Fibroblast of lung (primary cell): ENCODE results near the gene PKD1L1. TPM values are rescaled to one million over a fixed set of nuclear protein-coding genes. Genes with fewer than 3 reads are reported as not detected.

Experiments
- DNase-seq, 2 donors: peaks; one replicate each; pipeline versions ENCODE4 v3.0.0 to v3.0.0-alpha.2; 2010; ENCODE audit warnings: low read depth in 2 of 2
- H2AFZ ChIP-seq: 2 replicates; pipeline ENCODE4 v1.5.1; 2012; ENCODE audit warnings: low read length, control low read depth, inconsistent platforms
- H3K27ac ChIP-seq: 2 replicates; pipeline ENCODE4 v1.5.1; 2011; ENCODE audit warnings: low read length, control low read depth; ENCODE audit not compliant: insufficient read depth
- H3K27me3 ChIP-seq: 2 replicates; pipeline ENCODE4 v1.5.1; 2011; ENCODE audit warnings: mild to moderate bottlenecking, low read length; ENCODE audit not compliant: control insufficient read depth, insufficient read depth
- H3K36me3 ChIP-seq: 2 replicates; pipeline ENCODE4 v1.5.1; 2011; ENCODE audit warnings: low read length; ENCODE audit not compliant: control insufficient read depth, insufficient read depth
- H3K4me1 ChIP-seq: 2 replicates; pipeline ENCODE4 v1.5.1; 2011; ENCODE audit warnings: low read length; ENCODE audit not compliant: control insufficient read depth, insufficient read depth; ENCODE audit errors: extremely low read depth
- H3K4me2 ChIP-seq: 2 replicates; pipeline ENCODE4 v1.5.1; 2011; ENCODE audit warnings: low read length, control low read depth; ENCODE audit not compliant: insufficient read depth; ENCODE audit errors: extremely low read depth
- H3K4me3 ChIP-seq, 4 experiments: fragments of 200-600 bp in 1 of 4; sonication (generic) in 1 of 4; replicated peaks in 1 of 4; 2 replicates each; pipeline ENCODE4 v1.5.1; 2011 to 2016; ENCODE audit warnings: low read length in 4 of 4, low read depth in 3 of 4, mild to moderate bottlenecking in 3 of 4, control low read depth in 2 of 4, inconsistent platforms in 1 of 4, mixed read lengths in 1 of 4; ENCODE audit not compliant: insufficient read depth in 1 of 4; ENCODE audit errors: control extremely low read depth in 1 of 4
- H3K79me2 ChIP-seq: 2 replicates; pipeline ENCODE4 v1.5.1; 2012; ENCODE audit warnings: mild to moderate bottlenecking, low read length, inconsistent platforms; ENCODE audit not compliant: control insufficient read depth, insufficient read depth
- H3K9ac ChIP-seq: 2 replicates; pipeline ENCODE4 v1.5.1; 2011; ENCODE audit warnings: mild to moderate bottlenecking, low read length, control low read depth; ENCODE audit not compliant: insufficient read depth
- H3K9me3 ChIP-seq: 2 replicates; pipeline ENCODE4 v1.5.1; 2012; ENCODE audit warnings: low read depth, low read length; ENCODE audit not compliant: control insufficient read depth, insufficient read depth
- H4K20me1 ChIP-seq: 2 replicates; pipeline ENCODE4 v1.5.1; 2011; ENCODE audit warnings: low read length; ENCODE audit not compliant: control insufficient read depth, insufficient read depth; ENCODE audit errors: extremely low read depth
- EZH2 ChIP-seq: IDR thresholded peaks from 2 replicates; pipeline ENCODE4 v1.5.1; 2012; ENCODE audit warnings: low read length, control low read depth, mild to moderate bottlenecking; ENCODE audit errors: missing control alignments
- polyA plus RNA-seq, 2 donors: library from polyadenylated mRNA; depleted of rRNA in 1 of 2; stranded (reverse) in 1 of 2; unstranded in 1 of 2; fragments of >200 nt; gene quantifications; 2 replicates each; pipeline ENCODE4 v1.2.1, GENCODE V29; 2011 to 2012; ENCODE audit warnings: missing spikeins in 1 of 2
- total RNA-seq: library from RNA; depleted of rRNA; stranded (reverse); fragments of >200 nt; gene quantifications from 2 replicates; pipeline ENCODE4 v1.2.1, GENCODE V29; 2014
- TF ChIP-seq, protein P1 (sequence below), 2 donors: IDR thresholded peaks in 1 of 2; conservative IDR thresholded peaks in 1 of 2; 1 replicate in 1 of 2; 2 replicates in 1 of 2; pipeline ENCODE4 v1.5.1; 2011 to 2012; ENCODE audit warnings: low read length in 2 of 2, control low read depth in 1 of 2, inconsistent platforms in 1 of 2, low read depth in 1 of 2, mild to moderate bottlenecking in 1 of 2

Gene PKD1L1
- total and polyA plus RNA-seq, 2 donors (not counting 1 experiment from before 2014, with no cell fraction given): under 0.01 to 0.12 TPM

DNA sequence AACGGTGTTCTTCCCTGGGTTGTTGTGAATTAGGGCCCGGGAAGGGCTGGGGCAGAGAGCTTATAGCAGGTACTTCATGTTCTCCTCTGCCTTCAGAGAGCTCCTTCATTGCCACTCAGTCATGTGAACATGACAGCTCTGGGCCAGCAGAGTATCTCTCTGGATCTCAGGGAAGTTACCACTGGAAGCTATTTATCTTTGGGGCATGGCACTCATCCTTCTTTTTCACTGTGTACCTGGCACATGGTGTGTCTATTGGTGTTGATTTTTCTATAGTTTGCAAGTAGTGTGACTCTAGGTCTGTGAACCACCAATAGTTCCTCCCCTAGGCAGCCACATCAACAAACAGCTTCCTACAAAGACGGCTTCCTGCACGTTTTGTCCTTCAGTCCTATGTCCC lies 156.6 kb downstream of the PKD1L1 start:
- Histone ChIP-seq H3K9ac (no peak overlapping the region), H3K27ac (no peak overlapping the region), H3K36me3 (no peaks in the 10 kb centered on the region), H4K20me1 (no peaks in the 10 kb centered on the region), H3K27me3 (no peaks in the 10 kb centered on the region), H3K4me3 (no peak overlapping the region), H3K79me2 (no peaks in the 10 kb centered on the region), H3K4me2 (no peak overlapping the region), H3K4me1 (peaks cover 13% of the 10 kb centered on the region), H2AFZ (no peak overlapping the region), H3K9me3 (no peaks in the 10 kb centered on the region)
- TF ChIP-seq, protein P1, sequence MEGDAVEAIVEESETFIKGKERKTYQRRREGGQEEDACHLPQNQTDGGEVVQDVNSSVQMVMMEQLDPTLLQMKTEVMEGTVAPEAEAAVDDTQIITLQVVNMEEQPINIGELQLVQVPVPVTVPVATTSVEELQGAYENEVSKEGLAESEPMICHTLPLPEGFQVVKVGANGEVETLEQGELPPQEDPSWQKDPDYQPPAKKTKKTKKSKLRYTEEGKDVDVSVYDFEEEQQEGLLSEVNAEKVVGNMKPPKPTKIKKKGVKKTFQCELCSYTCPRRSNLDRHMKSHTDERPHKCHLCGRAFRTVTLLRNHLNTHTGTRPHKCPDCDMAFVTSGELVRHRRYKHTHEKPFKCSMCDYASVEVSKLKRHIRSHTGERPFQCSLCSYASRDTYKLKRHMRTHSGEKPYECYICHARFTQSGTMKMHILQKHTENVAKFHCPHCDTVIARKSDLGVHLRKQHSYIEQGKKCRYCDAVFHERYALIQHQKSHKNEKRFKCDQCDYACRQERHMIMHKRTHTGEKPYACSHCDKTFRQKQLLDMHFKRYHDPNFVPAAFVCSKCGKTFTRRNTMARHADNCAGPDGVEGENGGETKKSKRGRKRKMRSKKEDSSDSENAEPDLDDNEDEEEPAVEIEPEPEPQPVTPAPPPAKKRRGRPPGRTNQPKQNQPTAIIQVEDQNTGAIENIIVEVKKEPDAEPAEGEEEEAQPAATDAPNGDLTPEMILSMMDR (conservative IDR thresholded peaks at IDR 0.05 in 1 of 2, IDR thresholded peaks at IDR 0.05 in 1 of 2; ENCODE audit: low read depth in 1 of 2, low read length in 2 of 2): no peak
- no peak for TF ChIP-seq EZH2
- no peak for DNase-seq

DNA sequence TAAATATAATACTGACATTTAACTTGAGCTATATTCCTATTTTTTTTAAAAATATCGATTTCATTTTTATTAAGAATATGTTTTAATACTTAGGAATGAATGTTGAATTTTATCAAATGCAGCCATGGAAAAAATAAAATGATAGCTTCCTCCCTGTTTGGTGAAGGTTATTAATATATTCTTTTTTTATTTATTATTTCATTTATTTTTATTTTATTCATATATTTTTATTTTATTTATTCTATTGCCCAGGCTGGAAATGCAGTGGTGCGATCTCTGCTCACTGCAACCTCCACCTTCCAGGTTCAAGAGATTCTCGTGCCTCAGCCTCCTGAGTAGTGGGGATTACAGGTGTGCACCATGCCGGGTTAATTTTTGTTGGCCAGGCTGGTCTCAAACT lies 160.2 kb downstream of the PKD1L1 start:
- TF ChIP-seq, protein P1 (conservative IDR thresholded peaks at IDR 0.05 in 1 of 2, IDR thresholded peaks at IDR 0.05 in 1 of 2; ENCODE audit: low read depth in 1 of 2, low read length in 2 of 2): no peak
- no peak for TF ChIP-seq EZH2
- DNase-seq: no peak
- Histone ChIP-seq H3K9ac (no peak overlapping the region), H3K27ac (no peak overlapping the region), H4K20me1 (no peaks in the 10 kb centered on the region), H3K4me2 (no peak overlapping the region), H2AFZ (no peak overlapping the region), H3K4me3 (no peak overlapping the region), H3K4me1 (peaks cover 26% of the 10 kb centered on the region), H3K27me3 (no peaks in the 10 kb centered on the region), H3K9me3 (no peaks in the 10 kb centered on the region), H3K36me3 (no peaks in the 10 kb centered on the region), H3K79me2 (no peaks in the 10 kb centered on the region)

DNA sequence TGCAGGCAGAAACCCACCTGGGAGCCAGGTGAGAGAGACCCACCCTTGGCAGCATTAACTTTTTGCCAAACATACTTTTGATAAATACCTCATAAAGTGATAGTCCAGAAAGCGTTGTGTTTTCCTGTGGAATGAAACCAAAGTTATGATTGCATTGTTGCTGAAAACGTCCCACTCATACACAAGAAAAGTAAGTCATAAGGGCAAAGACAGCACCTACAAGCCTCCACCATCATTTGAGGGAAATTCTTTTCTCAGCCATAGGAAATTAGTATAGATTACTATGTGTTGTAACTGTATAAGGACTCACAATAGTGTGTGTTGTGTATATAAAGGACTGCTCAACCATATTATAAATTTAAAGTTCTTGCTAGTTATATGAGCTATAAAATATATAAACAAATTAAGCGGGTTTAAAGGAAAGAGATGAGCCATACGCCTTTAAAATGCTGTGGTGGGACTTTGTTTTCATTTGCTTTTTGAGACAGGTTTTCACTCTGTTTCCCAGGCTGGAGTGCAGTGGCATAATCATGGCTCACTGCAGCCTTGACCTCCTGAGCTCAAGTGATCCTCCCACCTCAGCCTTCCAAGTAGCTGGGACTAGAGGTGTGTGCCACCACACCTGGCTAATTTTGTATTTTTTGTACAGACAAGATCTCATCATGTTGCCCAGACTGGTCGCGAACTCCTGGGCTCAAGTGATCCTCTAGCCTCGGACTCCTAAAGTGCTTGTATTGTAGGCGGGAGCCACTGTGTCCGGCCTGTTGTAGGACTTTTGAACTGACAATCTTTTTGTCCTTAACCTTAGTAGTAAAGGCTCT lies 160.8 kb downstream of the PKD1L1 start:
- peak overlapping the region; percentile 79 for H3K27ac ChIP-seq
- H4K20me1 ChIP-seq: no peaks in the 10 kb centered on the region
- no peak overlapping the region for H3K9ac ChIP-seq
- no peak for TF ChIP-seq EZH2
- TF ChIP-seq, protein P1 (conservative IDR thresholded peaks at IDR 0.05 in 1 of 2, IDR thresholded peaks at IDR 0.05 in 1 of 2; ENCODE audit: low read depth in 1 of 2, low read length in 2 of 2): no peak
- H3K27me3 ChIP-seq: no peaks in the 10 kb centered on the region
- no peak overlapping the region for H3K4me3 ChIP-seq
- DNase-seq: no peak
- H3K36me3 ChIP-seq: no peaks in the 10 kb centered on the region
- H3K9me3 ChIP-seq: no peaks in the 10 kb centered on the region
- no peak overlapping the region for H3K4me2 ChIP-seq
- no peak overlapping the region for H2AFZ ChIP-seq
- no peaks in the 10 kb centered on the region for H3K79me2 ChIP-seq
- H3K4me1 ChIP-seq: peaks cover 27% of the 10 kb centered on the region
